Measurements from ENCODE around the gene RIC8B.

DNA sequence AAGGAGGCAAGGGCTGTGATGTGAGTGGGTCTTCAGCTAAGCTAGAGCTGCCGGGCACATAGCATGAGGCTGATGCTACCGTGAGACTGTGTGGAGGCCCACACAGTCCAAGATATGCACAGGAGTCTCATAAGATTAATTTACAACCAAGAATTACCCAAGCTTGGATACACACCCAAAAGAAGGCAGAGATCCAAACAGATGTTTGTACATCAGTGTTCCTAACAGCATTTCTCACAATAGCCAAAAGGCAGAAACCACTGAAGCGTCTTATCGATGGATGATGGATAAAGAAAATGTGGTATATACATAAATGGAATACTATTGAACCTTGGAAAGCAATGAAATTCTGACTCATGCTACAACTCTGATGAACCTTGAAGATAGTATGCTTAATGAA, 40.8 kb upstream of the RIC8B start:
- TF ChIP-seq FOXP2 (optimal IDR thresholded peaks at IDR 0.05; ENCODE audit: borderline replicate concordance, extremely low read depth, extremely low read length, insufficient read depth) (no peak), TAF1 (IDR thresholded peaks at IDR 0.05; ENCODE audit: borderline replicate concordance, insufficient read depth, low read length) (no peak), POLR2AphosphoS5 (IDR thresholded peaks at IDR 0.05; ENCODE audit: low read depth, low read length) (no peak)
- TF ChIP-seq, protein P1, sequence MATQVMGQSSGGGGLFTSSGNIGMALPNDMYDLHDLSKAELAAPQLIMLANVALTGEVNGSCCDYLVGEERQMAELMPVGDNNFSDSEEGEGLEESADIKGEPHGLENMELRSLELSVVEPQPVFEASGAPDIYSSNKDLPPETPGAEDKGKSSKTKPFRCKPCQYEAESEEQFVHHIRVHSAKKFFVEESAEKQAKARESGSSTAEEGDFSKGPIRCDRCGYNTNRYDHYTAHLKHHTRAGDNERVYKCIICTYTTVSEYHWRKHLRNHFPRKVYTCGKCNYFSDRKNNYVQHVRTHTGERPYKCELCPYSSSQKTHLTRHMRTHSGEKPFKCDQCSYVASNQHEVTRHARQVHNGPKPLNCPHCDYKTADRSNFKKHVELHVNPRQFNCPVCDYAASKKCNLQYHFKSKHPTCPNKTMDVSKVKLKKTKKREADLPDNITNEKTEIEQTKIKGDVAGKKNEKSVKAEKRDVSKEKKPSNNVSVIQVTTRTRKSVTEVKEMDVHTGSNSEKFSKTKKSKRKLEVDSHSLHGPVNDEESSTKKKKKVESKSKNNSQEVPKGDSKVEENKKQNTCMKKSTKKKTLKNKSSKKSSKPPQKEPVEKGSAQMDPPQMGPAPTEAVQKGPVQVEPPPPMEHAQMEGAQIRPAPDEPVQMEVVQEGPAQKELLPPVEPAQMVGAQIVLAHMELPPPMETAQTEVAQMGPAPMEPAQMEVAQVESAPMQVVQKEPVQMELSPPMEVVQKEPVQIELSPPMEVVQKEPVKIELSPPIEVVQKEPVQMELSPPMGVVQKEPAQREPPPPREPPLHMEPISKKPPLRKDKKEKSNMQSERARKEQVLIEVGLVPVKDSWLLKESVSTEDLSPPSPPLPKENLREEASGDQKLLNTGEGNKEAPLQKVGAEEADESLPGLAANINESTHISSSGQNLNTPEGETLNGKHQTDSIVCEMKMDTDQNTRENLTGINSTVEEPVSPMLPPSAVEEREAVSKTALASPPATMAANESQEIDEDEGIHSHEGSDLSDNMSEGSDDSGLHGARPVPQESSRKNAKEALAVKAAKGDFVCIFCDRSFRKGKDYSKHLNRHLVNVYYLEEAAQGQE (IDR thresholded peaks at IDR 0.05; ENCODE audit: insufficient read depth in 1 of 2, low read depth in 2 of 2, low read length in 2 of 2), result no peak
